Fibroblast of skin of scalp (primary cell): ENCODE data around the gene MLPH.
"Not testable (repeated sequence)": the region's sequence is repeated elsewhere in the genome, so short reads cannot be mapped to it uniquely, and the experiment has no call there.

Source experiments
- DNase-seq: peaks from one replicate; pipeline ENCODE4 v3.0.0-alpha.2; 2013

Gene MLPH

GRCh38 chr2:237590272-237591140 lies 103.5 kb downstream of the MLPH start, which contains the start of gene RAB17:
RAB17 (minus strand) TSS chr2:237590734; CDS start chr2:237586154, 4,580 bp downstream.
- peak; percentile 21 for DNase-seq

- no peak for DNase-seq
These were observed 104.3 kb downstream of the MLPH start for GRCh38 chr2:237591141-237591881.

GRCh38 chr2:237592425-237592980 lies 105.5 kb downstream of the MLPH start:
- DNase-seq, result no peak

GRCh38 chr2:237593036-237593435 lies 106.0 kb downstream of the MLPH start:
- DNase-seq, result no peak

- no peak for DNase-seq
These were observed 106.7 kb downstream of the MLPH start for GRCh38 chr2:237593596-237594320.

GRCh38 chr2:237594514-237594871 lies 107.4 kb downstream of the MLPH start:
- DNase-seq, result no peak

GRCh38 chr2:237595829-237596519 lies 108.9 kb downstream of the MLPH start:
- not testable (repeated sequence) for DNase-seq

- DNase-seq, result no peak
These were observed 109.6 kb downstream of the MLPH start for GRCh38 chr2:237596520-237597195.

GRCh38 chr2:237597196-237598145 lies 110.4 kb downstream of the MLPH start:
- DNase-seq, result no peak

- DNase-seq, result no peak
These were observed 111.6 kb downstream of the MLPH start for GRCh38 chr2:237598468-237599208.

- DNase-seq, result no peak
These were observed 112.5 kb downstream of the MLPH start for GRCh38 chr2:237599465-237600110.

- DNase-seq, result peak; percentile 67
These were observed 113.3 kb downstream of the MLPH start for GRCh38 chr2:237600205-237600846.

- no peak for DNase-seq
These were observed 114.5 kb downstream of the MLPH start for GRCh38 chr2:237601453-237602116.

GRCh38 chr2:237602409-237602808 lies 115.4 kb downstream of the MLPH start:
- DNase-seq, result no peak

GRCh38 chr2:237603049-237603717 lies 116.1 kb downstream of the MLPH start:
- DNase-seq, result no peak

GRCh38 chr2:237603718-237604362 lies 116.8 kb downstream of the MLPH start:
- no peak for DNase-seq

- no peak for DNase-seq
These were observed 117.3 kb downstream of the MLPH start for GRCh38 chr2:237604391-237604790.
